ENCODE results near the gene OR5AR1.
"Not testable (repeated sequence)": the region's sequence is repeated elsewhere in the genome, so short reads cannot be mapped to it uniquely, and the experiment has no call there.

The OR5AR1 gene

GRCh38 chr11:56663386-56663785 is at the start of gene OR5AR1:
Gene OR5AR1, plus strand, starts transcription at chr11:56663686. Its CDS starts 0 bp downstream, at chr11:56663686.
- DNase-seq = no peak

- DNase-seq = no peak
Measured at GRCh38 chr11:56624661-56625110, 38.8 kb upstream of the OR5AR1 start.

- DNase-seq = no peak
Measured at GRCh38 chr11:56625946-56626345, 37.5 kb upstream of the OR5AR1 start.

GRCh38 chr11:56632329-56632728 is 31.2 kb upstream of the OR5AR1 start:
- no peak for DNase-seq

GRCh38 chr11:56636861-56637260 is 26.6 kb upstream of the OR5AR1 start:
- DNase-seq = no peak

- no peak for DNase-seq
Measured at GRCh38 chr11:56637500-56637899, 26.0 kb upstream of the OR5AR1 start.

- no peak for DNase-seq
Measured at GRCh38 chr11:56642339-56642738, 21.1 kb upstream of the OR5AR1 start, which contains the start of gene OR5AP2. Gene OR5AP2, minus strand, starts transcription at chr11:56642439. Its CDS starts 0 bp downstream, at chr11:56642439.

- DNase-seq = no peak
Measured at GRCh38 chr11:56659755-56660154, 3.7 kb upstream of the OR5AR1 start.

- no peak for DNase-seq
Measured at GRCh38 chr11:56670984-56671383, 7.5 kb downstream of the OR5AR1 start.

GRCh38 chr11:56688554-56689100 is 25.1 kb downstream of the OR5AR1 start:
- no peak for DNase-seq

- not testable (repeated sequence) for DNase-seq
Measured at GRCh38 chr11:56691179-56691578, 27.7 kb downstream of the OR5AR1 start.

- no peak for DNase-seq
Measured at GRCh38 chr11:56693428-56693827, 29.9 kb downstream of the OR5AR1 start.

- DNase-seq = no peak
Measured at GRCh38 chr11:56698795-56699194, 35.3 kb downstream of the OR5AR1 start, which contains the start of gene OR9G1. Gene OR9G1, plus strand, starts transcription at chr11:56699095. Its CDS starts 1,293 bp downstream, at chr11:56700388.

- DNase-seq = no peak
Measured at GRCh38 chr11:56700242-56700913, 36.9 kb downstream of the OR5AR1 start.

- DNase-seq = no peak
Measured at GRCh38 chr11:56700914-56701485, 37.5 kb downstream of the OR5AR1 start.

GRCh38 chr11:56705784-56706396 is 42.4 kb downstream of the OR5AR1 start:
- no peak for DNase-seq

- no peak for DNase-seq
Measured at GRCh38 chr11:56706486-56706885, 43.0 kb downstream of the OR5AR1 start.

- DNase-seq = no peak
Measured at GRCh38 chr11:56714206-56714605, 50.7 kb downstream of the OR5AR1 start.

Measured in CD4-positive, alpha-beta T cell treated with Interleukin-21 for 1 hour (primary cell).